HG03039 (cell line): Measurements from ENCODE around the gene PBX3.

ENCODE experiments used
- ATAC-seq: cut with Tn5 transposase; IDR thresholded peaks from one replicate; pipeline ENCODE4 v1.9.1; 2021; ENCODE audit warnings: mild to moderate bottlenecking, moderate library complexity; ENCODE audit not compliant: unreplicated experiment

Gene PBX3

DNA sequence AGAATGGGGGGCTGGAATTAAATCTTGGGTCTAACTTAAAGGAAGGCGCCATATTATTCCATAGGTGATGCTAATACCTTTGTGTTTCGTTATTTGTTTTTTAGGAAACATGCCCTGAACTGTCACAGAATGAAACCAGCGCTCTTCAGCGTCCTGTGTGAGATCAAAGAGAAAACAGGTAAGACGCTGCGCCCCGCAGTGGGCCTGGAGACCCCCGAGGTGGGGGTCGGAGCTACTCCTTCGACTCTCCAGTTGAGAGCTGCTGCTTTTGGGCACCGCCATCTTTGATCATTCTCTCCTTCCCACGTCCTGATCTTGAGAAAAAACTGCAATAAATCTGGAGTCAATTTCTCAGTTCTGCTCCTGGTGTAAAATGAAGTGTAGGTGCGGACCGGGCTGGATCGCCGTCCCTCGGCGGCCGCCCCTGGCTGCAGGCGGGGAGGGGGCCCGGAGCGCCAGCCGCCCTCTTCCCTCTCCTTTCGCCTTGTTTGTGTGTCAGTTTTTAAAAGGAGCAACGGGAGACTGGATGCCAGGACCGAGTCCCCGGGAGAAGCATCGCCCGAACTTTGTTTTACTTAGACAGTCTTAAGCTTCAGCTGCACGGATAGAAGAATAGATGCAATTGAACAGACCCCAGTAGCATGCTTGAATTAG lies 1.4 kb downstream of the PBX3 start:
- no peak for ATAC-seq

DNA sequence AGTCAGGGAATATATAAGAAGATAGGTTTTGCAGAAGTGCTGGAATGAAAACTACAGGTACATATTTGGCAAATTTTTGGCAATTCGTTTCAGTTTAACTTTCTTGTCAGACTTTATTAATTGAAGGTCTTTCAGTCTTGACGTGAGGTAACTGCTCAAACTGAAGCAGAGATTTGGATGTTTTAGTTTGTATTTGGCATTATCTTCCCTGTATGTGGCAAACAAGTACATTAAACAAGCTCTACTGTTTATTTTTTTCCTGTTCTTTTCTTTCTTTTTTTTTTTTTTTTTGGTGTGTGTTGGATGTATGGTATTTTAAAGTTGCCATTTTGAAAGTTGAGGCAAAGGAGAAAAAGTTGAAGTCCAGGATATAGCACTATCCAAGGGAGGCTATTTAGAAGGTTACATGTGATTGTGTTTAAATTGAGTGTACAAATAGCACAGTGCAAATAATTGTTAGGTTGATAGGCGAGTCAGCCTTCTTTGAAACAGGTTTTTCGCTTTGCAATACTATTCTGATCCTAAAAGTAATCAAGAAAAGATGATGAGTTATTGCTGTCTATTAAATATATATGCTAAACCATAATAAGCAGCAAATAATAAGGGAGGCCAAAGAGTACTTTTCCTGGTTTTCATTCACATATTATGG lies 2.2 kb downstream of the PBX3 start:
- no peak for ATAC-seq

GRCh38 chr9:125749951-125750626 lies 2.9 kb downstream of the PBX3 start:
- no peak for ATAC-seq

DNA sequence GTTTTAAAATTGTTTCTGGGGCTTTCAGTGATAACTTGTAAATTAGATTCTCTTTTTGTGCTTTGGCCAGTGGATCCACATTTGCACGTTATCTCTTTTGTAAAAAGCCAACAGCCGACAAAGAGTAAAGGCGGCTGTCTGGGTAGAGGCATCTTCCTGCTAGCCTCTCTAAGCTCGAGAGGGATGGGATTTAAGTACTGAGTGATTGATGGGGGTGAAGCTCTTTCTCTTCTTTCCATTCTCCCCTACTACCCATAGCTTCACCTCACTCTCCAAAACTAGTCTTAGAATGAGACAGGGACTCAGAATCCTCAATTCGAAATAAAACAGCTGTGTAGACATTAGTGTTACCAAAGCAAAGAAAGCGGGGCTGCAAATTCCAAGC lies 3.4 kb downstream of the PBX3 start:
- ATAC-seq: no peak

DNA sequence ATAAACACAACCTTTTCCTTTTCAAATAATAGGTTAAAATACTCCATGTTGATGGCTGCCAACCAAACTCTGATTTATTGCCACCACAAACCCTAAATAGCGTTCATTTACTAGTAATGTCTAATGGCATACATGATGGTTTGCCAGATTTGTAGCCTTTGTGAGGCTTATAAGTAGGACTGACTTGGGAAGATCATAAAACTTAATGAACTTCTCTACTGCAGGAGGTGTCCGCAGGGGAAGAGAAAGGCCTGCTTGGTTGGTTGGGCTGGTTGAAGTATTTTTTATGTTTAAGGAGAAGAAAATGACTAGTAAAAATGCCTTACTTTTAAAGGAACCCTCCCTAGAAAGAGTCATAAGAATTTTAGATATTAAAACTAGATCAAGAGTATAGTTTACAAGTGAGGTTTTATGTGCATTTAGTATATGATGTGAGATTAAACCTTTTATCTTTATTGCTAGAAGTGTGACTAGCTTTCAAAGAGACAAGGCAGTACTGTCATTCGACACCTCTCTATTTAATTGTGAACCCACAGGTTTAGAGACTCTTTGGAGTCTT lies 5.0 kb downstream of the PBX3 start:
- ATAC-seq: no peak

GRCh38 chr9:125754096-125754495 lies 6.9 kb downstream of the PBX3 start:
- ATAC-seq: no peak

DNA sequence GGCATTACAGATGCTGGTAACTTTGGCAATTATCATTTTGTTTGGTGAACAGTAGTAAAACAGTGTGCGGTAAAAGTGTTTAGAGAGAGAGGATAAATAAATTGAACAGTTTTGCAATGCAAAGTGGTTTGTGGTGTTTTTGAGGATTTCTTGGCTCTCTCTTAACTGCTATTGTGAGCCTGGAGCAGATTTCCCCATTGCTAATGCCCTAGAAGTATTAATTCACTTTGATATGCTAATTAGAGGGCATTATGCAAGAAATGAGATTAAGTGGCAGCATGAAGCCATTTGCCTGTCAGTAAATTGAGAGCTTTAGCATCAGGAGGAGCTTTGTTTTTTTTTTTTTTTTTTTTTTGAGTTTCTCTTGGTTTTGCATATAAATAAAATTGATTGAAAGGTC lies 8.2 kb downstream of the PBX3 start:
- no peak for ATAC-seq

DNA sequence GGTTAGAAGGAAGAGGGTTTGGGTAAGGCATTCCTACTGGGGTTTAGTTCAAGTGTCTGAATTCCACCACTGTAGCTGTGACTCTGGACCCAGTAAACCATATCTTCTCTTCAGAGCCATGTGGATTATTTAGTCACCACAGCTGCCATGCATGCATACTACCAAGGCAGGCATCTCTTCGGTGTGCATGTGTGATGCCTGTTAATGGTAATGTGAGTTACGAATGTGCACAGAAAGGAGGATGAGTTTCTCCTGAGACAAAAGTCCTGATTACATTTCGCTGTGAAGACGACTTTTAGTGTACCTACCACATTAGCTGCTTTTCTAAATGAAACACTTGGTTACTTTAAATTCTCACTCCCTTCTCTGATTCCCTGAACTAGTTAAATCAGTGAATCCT lies 9.3 kb downstream of the PBX3 start:
- ATAC-seq: no peak

DNA sequence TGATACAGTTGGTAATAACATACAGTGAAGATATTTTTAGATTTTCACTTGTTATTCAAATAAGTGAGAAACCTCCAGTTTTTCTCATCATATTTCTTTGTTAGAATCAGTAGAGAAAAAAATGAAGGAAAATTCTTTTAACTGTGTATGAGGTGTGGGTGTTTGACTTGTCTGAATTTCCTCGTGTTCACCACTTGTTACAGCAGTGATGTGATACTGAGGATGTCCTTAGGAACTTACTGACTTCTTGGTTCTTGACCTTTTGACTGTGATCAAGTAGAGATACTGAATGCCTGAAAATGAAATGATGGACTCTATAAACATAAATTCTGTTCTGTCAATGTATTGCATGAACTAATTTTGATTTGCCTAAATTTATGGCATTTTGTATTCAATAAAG lies 10.7 kb downstream of the PBX3 start:
- ATAC-seq: no peak

DNA sequence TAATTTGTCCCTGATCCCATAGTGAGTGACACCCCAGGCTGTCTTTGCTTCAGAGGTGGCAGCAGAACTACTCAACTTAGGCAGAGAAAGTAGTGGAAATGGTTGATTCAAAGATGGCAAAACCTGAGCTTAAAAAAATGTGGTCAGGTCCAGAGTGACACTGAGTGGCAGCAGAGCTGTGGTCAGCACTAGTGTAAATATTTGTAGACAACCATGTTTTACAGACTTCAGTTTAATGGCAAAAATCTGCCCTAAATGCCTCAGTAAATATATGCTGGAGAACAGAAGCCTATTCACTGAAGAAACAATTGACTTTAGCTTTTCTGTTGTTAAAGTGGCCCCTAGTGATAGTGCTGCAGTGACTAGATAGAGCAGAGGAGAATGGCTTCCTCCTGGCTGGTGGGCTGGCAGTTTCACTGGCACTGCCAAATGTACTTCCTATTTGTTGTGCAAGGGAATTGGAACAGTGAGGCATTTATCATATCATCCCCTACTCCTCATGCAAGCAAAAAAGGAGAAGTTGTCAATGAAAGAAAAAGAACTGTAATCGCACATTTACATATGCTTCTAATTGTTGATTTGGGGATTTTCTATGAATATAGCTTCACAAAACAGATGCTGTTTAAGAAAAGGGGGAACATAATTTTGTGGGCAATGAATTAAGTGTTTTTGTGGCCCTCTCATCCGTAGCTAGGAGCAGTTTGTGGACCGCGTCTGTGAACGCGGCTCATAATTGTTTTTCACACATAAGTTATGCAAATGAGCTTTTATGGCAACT lies 12.0 kb downstream of the PBX3 start:
- no peak for ATAC-seq

GRCh38 chr9:125759764-125760129 lies 12.6 kb downstream of the PBX3 start:
- ATAC-seq: no peak

- no peak for ATAC-seq
Measured at GRCh38 chr9:125760537-125760936, 13.4 kb downstream of the PBX3 start.

- ATAC-seq: no peak
Measured at GRCh38 chr9:125761676-125762450, 14.7 kb downstream of the PBX3 start.

GRCh38 chr9:125763394-125763801 lies 16.2 kb downstream of the PBX3 start:
- ATAC-seq: no peak

GRCh38 chr9:125764198-125764597 lies 17.0 kb downstream of the PBX3 start:
- no peak for ATAC-seq

- no peak for ATAC-seq
Measured at GRCh38 chr9:125766468-125767221, 19.5 kb downstream of the PBX3 start.

- ATAC-seq: no peak
Measured at GRCh38 chr9:125767349-125767748, 20.2 kb downstream of the PBX3 start.

- ATAC-seq: no peak
Measured at GRCh38 chr9:125768803-125769202, 21.6 kb downstream of the PBX3 start.

DNA sequence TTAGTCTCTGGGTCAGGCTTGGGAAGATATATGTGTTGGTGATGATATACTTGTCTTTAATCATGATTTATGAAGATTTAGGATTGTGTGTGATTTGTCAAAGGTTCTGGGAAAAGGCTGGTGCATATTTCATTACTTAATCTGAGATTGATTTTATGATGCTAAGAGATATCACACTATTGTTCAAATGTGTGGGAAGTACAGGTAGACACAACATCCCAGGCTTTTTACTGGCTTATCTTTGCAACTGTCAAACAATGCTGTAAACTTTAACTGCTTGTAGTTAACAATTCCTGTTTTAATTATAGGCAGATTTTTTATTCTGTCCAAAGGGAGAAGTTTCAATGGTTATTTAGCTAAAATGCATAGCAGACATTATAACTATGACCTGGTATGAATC lies 23.9 kb downstream of the PBX3 start:
- ATAC-seq: no peak

GRCh38 chr9:125772740-125773139 lies 25.6 kb downstream of the PBX3 start:
- ATAC-seq: no peak
